SK-N-SH (cell line): ENCODE results near the gene SPC25. TPM values are rescaled to one million over a fixed set of nuclear protein-coding genes. Genes with fewer than 3 reads are reported as not detected.

Experiments used
- CTCF ChIA-PET: fragments of 300-600, 350-600 bp; formaldehyde crosslinking; extraction: SDS; loops from one replicate; lab custom pipeline; 2021; lab: Yijun Ruan, JAX
- POLR2A ChIA-PET: fragments of 350-600 bp; sonication (Branson Sonifier 250); formaldehyde crosslinking; extraction: SDS; loops from one replicate; lab custom pipeline; 2020; ENCODE audit warnings: antibody characterized with exemption, inconsistent platforms; lab: Yijun Ruan, JAX
- DNase-seq: peaks from one replicate; pipeline ENCODE4 v3.0.0; 2012
- H2AFZ ChIP-seq: fragments of 200-600 bp; sonication (generic); 2 replicates; pipeline ENCODE4 v1.8.1; 2016; ENCODE audit warnings: antibody characterized with exemption, mild to moderate bottlenecking, low read depth
- H3F3A ChIP-seq: fragments of 200-600 bp; sonication (generic); replicated peaks from 2 replicates; pipeline ENCODE3; 2016; ENCODE audit warnings: antibody characterized with exemption, mild to moderate bottlenecking; ENCODE audit not compliant: insufficient read depth
- H3K27ac ChIP-seq, 2 experiments: fragments of 200-500 bp in 1 of 2; fragments of 200-600 bp in 1 of 2; sonication (Bioruptor generic) in 1 of 2; sonication (generic), shearing (Covaris generic) in 1 of 2; 2 replicates each; pipeline versions ENCODE4 v1.5.1 to v1.6.1; 2014 to 2016; ENCODE audit warnings: low read depth in 2 of 2, inconsistent platforms in 1 of 2, low read length in 1 of 2, mild to moderate bottlenecking in 1 of 2, mixed read lengths in 1 of 2
- H3K27me3 ChIP-seq: fragments of 200-600 bp; sonication (generic), shearing (Covaris generic); 2 replicates; pipeline ENCODE4 v1.6.1; 2016; ENCODE audit warnings: mixed run types; ENCODE audit not compliant: insufficient read depth
- H3K36me3 ChIP-seq, 2 experiments: fragments of 200-500 bp in 1 of 2; fragments of 200-600 bp in 1 of 2; sonication (Bioruptor generic) in 1 of 2; sonication (generic) in 1 of 2; replicated peaks in 1 of 2; 2 replicates each; pipeline versions ENCODE3 to v1.5.1; 2014 to 2016; ENCODE audit warnings: low read length in 1 of 2, mild to moderate bottlenecking in 1 of 2; ENCODE audit not compliant: insufficient read depth in 2 of 2, control insufficient read depth in 1 of 2
- H3K4me1 ChIP-seq, 2 experiments: fragments of 200-500 bp in 1 of 2; fragments of 200-600 bp in 1 of 2; sonication (Bioruptor generic) in 1 of 2; sonication (generic), shearing (Covaris generic) in 1 of 2; 2 replicates each; pipeline versions ENCODE4 v1.5.1 to v1.6.1; 2014 to 2016; ENCODE audit warnings: low read depth in 1 of 2, low read length in 1 of 2, mixed run types in 1 of 2; ENCODE audit not compliant: insufficient read depth in 2 of 2, control insufficient read depth in 1 of 2
- H3K4me2 ChIP-seq: fragments of 200-600 bp; sonication (generic), shearing (Covaris generic); 2 replicates; pipeline ENCODE4 v1.6.1; 2017; ENCODE audit warnings: mixed run types
- H3K4me3 ChIP-seq, 2 experiments: fragments of 200-500 bp in 1 of 2; fragments of 200-600 bp in 1 of 2; sonication (Bioruptor generic) in 1 of 2; sonication (generic), shearing (Covaris generic) in 1 of 2; 2 replicates each; pipeline versions ENCODE4 v1.5.1 to v1.8.1; 2014 to 2016; ENCODE audit warnings: low read depth in 2 of 2, inconsistent platforms in 1 of 2, low read length in 1 of 2, mild to moderate bottlenecking in 1 of 2, mixed read lengths in 1 of 2, moderate library complexity in 1 of 2
- H3K79me2 ChIP-seq: fragments of 200-600 bp; sonication (generic); 2 replicates; pipeline ENCODE4 v1.8.1; 2017; ENCODE audit warnings: mild to moderate bottlenecking; ENCODE audit not compliant: insufficient read depth
- H3K9ac ChIP-seq: fragments of 200-600 bp; sonication (generic); 2 replicates; pipeline ENCODE4 v1.6.1; 2017; ENCODE audit warnings: mixed run types
- H3K9me2 ChIP-seq: fragments of 200-600 bp; sonication (generic); 2 replicates; pipeline ENCODE4 v1.6.1; 2017; ENCODE audit warnings: mixed run types
- H3K9me3 ChIP-seq: fragments of 200-600 bp; sonication (generic); 2 replicates; pipeline ENCODE4 v1.6.1; 2017; ENCODE audit warnings: mixed run types, mild to moderate bottlenecking, moderate library complexity
- H4K20me1 ChIP-seq: fragments of 200-600 bp; sonication (generic); 2 replicates; pipeline ENCODE4 v1.6.1; 2017; ENCODE audit warnings: mild to moderate bottlenecking, mixed run types; ENCODE audit not compliant: insufficient read depth
- ELF1 ChIP-seq: IDR thresholded peaks from 2 replicates; pipeline ENCODE4 v1.4.0; 2012
- FOXJ3 ChIP-seq: sonication (generic); formaldehyde crosslinking; IDR thresholded peaks from 2 replicates; pipeline ENCODE4 v1.5.1; 2020; ENCODE audit warnings: mild to moderate bottlenecking, missing genetic modification reagents
- FOXM1 ChIP-seq: IDR thresholded peaks from 2 replicates; pipeline ENCODE4 v1.4.0; 2012; ENCODE audit warnings: low read depth, mild to moderate bottlenecking
- GABPA ChIP-seq: IDR thresholded peaks from 2 replicates; pipeline ENCODE4 v1.4.0; 2012; ENCODE audit warnings: low read depth, mild to moderate bottlenecking
- GATA2 ChIP-seq: sonication (generic); formaldehyde crosslinking; IDR thresholded peaks from 2 replicates; pipeline ENCODE4 v1.5.0; 2020; ENCODE audit warnings: mild to moderate bottlenecking, missing genetic modification reagents
- JUND ChIP-seq: IDR thresholded peaks from 2 replicates; pipeline ENCODE4 v1.4.0; 2012
- MEF2A ChIP-seq: IDR thresholded peaks from 2 replicates; pipeline ENCODE4 v1.4.0; 2012; ENCODE audit warnings: low read depth, borderline replicate concordance
- RAD21 ChIP-seq: IDR thresholded peaks from 2 replicates; pipeline ENCODE4 v1.6.1; 2012; ENCODE audit warnings: mild to moderate bottlenecking, low read length
- RXRA ChIP-seq: IDR thresholded peaks from 2 replicates; pipeline ENCODE4 v1.4.0; 2012; ENCODE audit warnings: low read depth, mild to moderate bottlenecking, borderline replicate concordance
- SIN3A ChIP-seq: IDR thresholded peaks from 2 replicates; pipeline ENCODE4 v1.6.1; 2012; ENCODE audit warnings: low read depth, mild to moderate bottlenecking, low read length, moderate library complexity, borderline replicate concordance
- TAF1 ChIP-seq: IDR thresholded peaks from 2 replicates; pipeline ENCODE4 v1.6.1; 2012; ENCODE audit warnings: low read depth, mild to moderate bottlenecking, low read length, moderate library complexity, borderline replicate concordance
- TCF12 ChIP-seq: IDR thresholded peaks from 2 replicates; pipeline ENCODE4 v1.4.0; 2012
- TEAD4 ChIP-seq: IDR thresholded peaks from 2 replicates; pipeline ENCODE4 v1.4.0; 2012; ENCODE audit warnings: mild to moderate bottlenecking, borderline replicate concordance; ENCODE audit not compliant: insufficient read depth
- YY1 ChIP-seq: IDR thresholded peaks from 2 replicates; pipeline ENCODE4 v1.4.0; 2012; ENCODE audit warnings: low read depth, mild to moderate bottlenecking
- WGBS: methylation state at CpG from one replicate; pipeline ENCODE4 v1.1.6; 2017; ENCODE audit warnings: low lambda C conversion rate; 5-methylcytosine and 5-hydroxymethylcytosine counted together
- polyA plus RNA-seq, 3 experiments: library from polyadenylated mRNA; depleted of rRNA; stranded (reverse); fragments of >200 nt; gene quantifications; 2 replicates each; pipeline ENCODE4 v1.2.3, GENCODE V29; 2012
- TF ChIP-seq, protein P1 (sequence below): IDR thresholded peaks from 2 replicates; pipeline ENCODE4 v1.4.0; 2012; ENCODE audit warnings: low read depth
- TF ChIP-seq, protein P2 (sequence below): IDR thresholded peaks from 2 replicates; pipeline ENCODE4; 2012
- TF ChIP-seq, protein P3 (sequence below): fragments of 150-350 bp; IDR thresholded peaks from 2 replicates; pipeline ENCODE4 v1.6.1; 2017; ENCODE audit warnings: antibody characterized with exemption, low read length, low read depth, borderline replicate concordance
- TF ChIP-seq, protein P4 (sequence below): IDR thresholded peaks from 2 replicates; pipeline ENCODE4 v1.4.0; 2012; ENCODE audit warnings: low read depth, borderline replicate concordance
- TF ChIP-seq, protein P5 (sequence below): fragments of 150-350 bp; IDR thresholded peaks from 2 replicates; pipeline ENCODE4 v1.6.1; 2016; ENCODE audit warnings: mild to moderate bottlenecking, low read depth, low read length

The SPC25 gene
- polyA plus RNA-seq, 1 of the 3 experiments (the other 2 are of a cell fraction) = 4.8 TPM

DNA sequence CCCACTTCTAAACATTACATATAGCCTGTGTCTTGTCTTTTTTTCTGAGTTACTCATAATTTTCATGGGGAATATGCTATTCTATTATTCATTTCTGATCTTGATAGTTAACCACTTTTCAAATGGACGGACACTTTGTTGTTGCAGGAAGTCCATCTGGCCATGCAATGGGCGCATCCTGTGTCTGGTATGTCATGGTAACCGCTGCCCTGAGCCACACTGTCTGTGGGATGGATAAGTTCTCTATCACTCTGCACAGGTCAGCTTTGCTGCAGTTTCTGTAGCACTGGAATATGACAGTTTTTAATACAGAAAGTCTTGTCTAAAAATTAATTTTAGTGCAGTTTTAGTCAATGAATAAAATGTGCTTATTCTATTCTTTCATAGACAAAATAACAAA is 14.1 kb upstream of the SPC25 start:
- CTCF ChIA-PET = no interaction called here
- Histone ChIP-seq H4K20me1 (no peaks in the 10 kb centered on the region), H3K79me2 (no peaks in the 10 kb centered on the region), H3F3A (no peaks in the 10 kb centered on the region), H3K4me3 (no peak overlapping the region), H3K9me2 (no peaks in the 10 kb centered on the region), H3K36me3 (no peaks in the 10 kb centered on the region), H3K27me3 (no peaks in the 10 kb centered on the region; the same call in 1 of the 2 replicates), H3K4me1 (no peaks in the 10 kb centered on the region), H3K27ac (no peak overlapping the region), H3K9ac (no peak overlapping the region), H3K9me3 (no peaks in the 10 kb centered on the region), H3K4me2 (no peak overlapping the region), H2AFZ (no peak overlapping the region)
- no peak for TF ChIP-seq TEAD4
- TF ChIP-seq, protein P1, sequence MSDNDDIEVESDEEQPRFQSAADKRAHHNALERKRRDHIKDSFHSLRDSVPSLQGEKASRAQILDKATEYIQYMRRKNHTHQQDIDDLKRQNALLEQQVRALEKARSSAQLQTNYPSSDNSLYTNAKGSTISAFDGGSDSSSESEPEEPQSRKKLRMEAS = no peak
- no peak for TF ChIP-seq YY1
- no peak for TF ChIP-seq JUND
- TF ChIP-seq, protein P2, sequence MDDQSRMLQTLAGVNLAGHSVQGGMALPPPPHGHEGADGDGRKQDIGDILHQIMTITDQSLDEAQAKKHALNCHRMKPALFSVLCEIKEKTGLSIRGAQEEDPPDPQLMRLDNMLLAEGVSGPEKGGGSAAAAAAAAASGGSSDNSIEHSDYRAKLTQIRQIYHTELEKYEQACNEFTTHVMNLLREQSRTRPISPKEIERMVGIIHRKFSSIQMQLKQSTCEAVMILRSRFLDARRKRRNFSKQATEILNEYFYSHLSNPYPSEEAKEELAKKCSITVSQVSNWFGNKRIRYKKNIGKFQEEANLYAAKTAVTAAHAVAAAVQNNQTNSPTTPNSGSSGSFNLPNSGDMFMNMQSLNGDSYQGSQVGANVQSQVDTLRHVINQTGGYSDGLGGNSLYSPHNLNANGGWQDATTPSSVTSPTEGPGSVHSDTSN = no peak
- TF ChIP-seq FOXJ3 (CRISPR knock-in tag) = no peak
- TF ChIP-seq SIN3A = no peak
- no peak for TF ChIP-seq GATA2
- no peak for TF ChIP-seq RAD21
- TF ChIP-seq ELF1 = no peak
- no peak for TF ChIP-seq RXRA
- TF ChIP-seq GABPA = no peak
- no peak for TF ChIP-seq TAF1
- DNase-seq = no peak
- WGBS = 65% methylated on average over 3 of the region's 3 CpGs
- POLR2A ChIA-PET = no interaction called here

DNA sequence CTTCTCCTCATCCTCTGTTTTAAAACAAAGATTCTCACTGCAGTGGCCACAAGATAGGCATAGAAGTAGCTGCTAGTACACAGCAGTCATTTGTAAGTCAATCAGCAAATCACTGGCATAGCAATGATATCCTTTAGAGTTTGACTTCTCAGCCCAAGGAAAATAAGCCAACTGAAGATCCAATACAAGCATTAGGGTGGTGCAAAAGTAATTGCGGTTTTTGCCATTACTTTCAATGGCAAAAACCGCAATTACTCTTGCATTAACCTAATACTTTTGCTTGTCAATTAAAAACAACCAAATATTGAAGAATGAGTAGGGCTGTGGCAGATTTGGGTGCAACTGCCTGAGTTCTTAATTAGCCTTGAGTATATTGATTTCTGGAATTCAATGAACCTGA is 13.7 kb upstream of the SPC25 start:
- 63% methylated on average over 2 of the region's 2 CpGs for WGBS
- Histone ChIP-seq H3K4me3 (no peak overlapping the region), H4K20me1 (no peaks in the 10 kb centered on the region), H3F3A (no peaks in the 10 kb centered on the region), H3K36me3 (no peaks in the 10 kb centered on the region), H3K4me2 (no peak overlapping the region), H3K9me2 (no peaks in the 10 kb centered on the region), H3K9me3 (no peaks in the 10 kb centered on the region), H3K27ac (no peak overlapping the region), H2AFZ (no peak overlapping the region), H3K4me1 (no peaks in the 10 kb centered on the region), H3K79me2 (no peaks in the 10 kb centered on the region), H3K27me3 (no peaks in the 10 kb centered on the region; the same call in 1 of the 2 replicates), H3K9ac (no peak overlapping the region)
- TF ChIP-seq, protein P3, sequence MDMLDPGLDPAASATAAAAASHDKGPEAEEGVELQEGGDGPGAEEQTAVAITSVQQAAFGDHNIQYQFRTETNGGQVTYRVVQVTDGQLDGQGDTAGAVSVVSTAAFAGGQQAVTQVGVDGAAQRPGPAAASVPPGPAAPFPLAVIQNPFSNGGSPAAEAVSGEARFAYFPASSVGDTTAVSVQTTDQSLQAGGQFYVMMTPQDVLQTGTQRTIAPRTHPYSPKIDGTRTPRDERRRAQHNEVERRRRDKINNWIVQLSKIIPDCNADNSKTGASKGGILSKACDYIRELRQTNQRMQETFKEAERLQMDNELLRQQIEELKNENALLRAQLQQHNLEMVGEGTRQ = no peak
- TF ChIP-seq SIN3A (no peak), FOXM1 (no peak), TEAD4 (no peak), MEF2A (no peak), TCF12 (no peak)
- TF ChIP-seq, protein P4, sequence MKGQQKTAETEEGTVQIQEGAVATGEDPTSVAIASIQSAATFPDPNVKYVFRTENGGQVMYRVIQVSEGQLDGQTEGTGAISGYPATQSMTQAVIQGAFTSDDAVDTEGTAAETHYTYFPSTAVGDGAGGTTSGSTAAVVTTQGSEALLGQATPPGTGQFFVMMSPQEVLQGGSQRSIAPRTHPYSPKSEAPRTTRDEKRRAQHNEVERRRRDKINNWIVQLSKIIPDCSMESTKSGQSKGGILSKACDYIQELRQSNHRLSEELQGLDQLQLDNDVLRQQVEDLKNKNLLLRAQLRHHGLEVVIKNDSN = no peak
- TF ChIP-seq, protein P5, sequence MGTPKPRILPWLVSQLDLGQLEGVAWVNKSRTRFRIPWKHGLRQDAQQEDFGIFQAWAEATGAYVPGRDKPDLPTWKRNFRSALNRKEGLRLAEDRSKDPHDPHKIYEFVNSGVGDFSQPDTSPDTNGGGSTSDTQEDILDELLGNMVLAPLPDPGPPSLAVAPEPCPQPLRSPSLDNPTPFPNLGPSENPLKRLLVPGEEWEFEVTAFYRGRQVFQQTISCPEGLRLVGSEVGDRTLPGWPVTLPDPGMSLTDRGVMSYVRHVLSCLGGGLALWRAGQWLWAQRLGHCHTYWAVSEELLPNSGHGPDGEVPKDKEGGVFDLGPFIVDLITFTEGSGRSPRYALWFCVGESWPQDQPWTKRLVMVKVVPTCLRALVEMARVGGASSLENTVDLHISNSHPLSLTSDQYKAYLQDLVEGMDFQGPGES = no peak
- TF ChIP-seq, protein P2 = no peak
- no peak for DNase-seq
- ChIA-PET CTCF (no interaction called here), POLR2A (no interaction called here)
